HCT116 (cell line): ENCODE results near the gene RHEB.

Experiments
- ELF1 ChIP-seq: IDR thresholded peaks from 2 replicates; pipeline ENCODE4 v1.6.1; 2012; ENCODE audit warnings: low read depth, borderline replicate concordance
- EZH2 ChIP-seq: fragments of 200-600 bp; sonication (generic); IDR thresholded peaks from 2 replicates; pipeline ENCODE4 v1.6.1; 2017; ENCODE audit warnings: antibody characterized with exemption, mixed run types
- SIN3A ChIP-seq: IDR thresholded peaks from 2 replicates; pipeline ENCODE4 v1.6.1; 2012; ENCODE audit warnings: low read depth
- ZFX ChIP-seq: fragments of 450-650 bp; IDR thresholded peaks from 2 replicates; pipeline ENCODE4 v1.6.1; 2017
- TF ChIP-seq, protein P1 (sequence below), 3 experiments: fragments of 200-600 bp in 1 of 3; sonication (generic) in 1 of 3; IDR thresholded peaks in 2 of 3; conservative IDR thresholded peaks in 1 of 3; 2 replicates each; pipeline ENCODE4 v1.5.1; 2012 to 2017; ENCODE audit warnings: low read depth in 2 of 3, low read length in 2 of 3, antibody characterized with exemption in 1 of 3, borderline replicate concordance in 1 of 3, control low read depth in 1 of 3, mild to moderate bottlenecking in 1 of 3, mixed read lengths in 1 of 3, mixed run types in 1 of 3, moderate library complexity in 1 of 3; ENCODE audit not compliant: insufficient read depth in 1 of 3
- TF ChIP-seq, protein P2 (sequence below): IDR thresholded peaks from 2 replicates; pipeline ENCODE4 v1.6.1; 2012; ENCODE audit warnings: low read depth
- TF ChIP-seq, protein P3 (sequence below): IDR thresholded peaks from 2 replicates; pipeline ENCODE4 v1.6.1; 2012

- TF ChIP-seq, protein P1, sequence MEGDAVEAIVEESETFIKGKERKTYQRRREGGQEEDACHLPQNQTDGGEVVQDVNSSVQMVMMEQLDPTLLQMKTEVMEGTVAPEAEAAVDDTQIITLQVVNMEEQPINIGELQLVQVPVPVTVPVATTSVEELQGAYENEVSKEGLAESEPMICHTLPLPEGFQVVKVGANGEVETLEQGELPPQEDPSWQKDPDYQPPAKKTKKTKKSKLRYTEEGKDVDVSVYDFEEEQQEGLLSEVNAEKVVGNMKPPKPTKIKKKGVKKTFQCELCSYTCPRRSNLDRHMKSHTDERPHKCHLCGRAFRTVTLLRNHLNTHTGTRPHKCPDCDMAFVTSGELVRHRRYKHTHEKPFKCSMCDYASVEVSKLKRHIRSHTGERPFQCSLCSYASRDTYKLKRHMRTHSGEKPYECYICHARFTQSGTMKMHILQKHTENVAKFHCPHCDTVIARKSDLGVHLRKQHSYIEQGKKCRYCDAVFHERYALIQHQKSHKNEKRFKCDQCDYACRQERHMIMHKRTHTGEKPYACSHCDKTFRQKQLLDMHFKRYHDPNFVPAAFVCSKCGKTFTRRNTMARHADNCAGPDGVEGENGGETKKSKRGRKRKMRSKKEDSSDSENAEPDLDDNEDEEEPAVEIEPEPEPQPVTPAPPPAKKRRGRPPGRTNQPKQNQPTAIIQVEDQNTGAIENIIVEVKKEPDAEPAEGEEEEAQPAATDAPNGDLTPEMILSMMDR (IDR thresholded peaks at IDR 0.05 in 2 of 3, conservative IDR thresholded peaks at IDR 0.05 in 1 of 3; ENCODE audit: borderline replicate concordance in 1 of 3, insufficient read depth in 1 of 3, low read depth in 2 of 3, low read length in 2 of 3), result no peak
- TF ChIP-seq SIN3A (no peak), ELF1 (no peak), ZFX (no peak), EZH2 (no peak)
- TF ChIP-seq, protein P2, sequence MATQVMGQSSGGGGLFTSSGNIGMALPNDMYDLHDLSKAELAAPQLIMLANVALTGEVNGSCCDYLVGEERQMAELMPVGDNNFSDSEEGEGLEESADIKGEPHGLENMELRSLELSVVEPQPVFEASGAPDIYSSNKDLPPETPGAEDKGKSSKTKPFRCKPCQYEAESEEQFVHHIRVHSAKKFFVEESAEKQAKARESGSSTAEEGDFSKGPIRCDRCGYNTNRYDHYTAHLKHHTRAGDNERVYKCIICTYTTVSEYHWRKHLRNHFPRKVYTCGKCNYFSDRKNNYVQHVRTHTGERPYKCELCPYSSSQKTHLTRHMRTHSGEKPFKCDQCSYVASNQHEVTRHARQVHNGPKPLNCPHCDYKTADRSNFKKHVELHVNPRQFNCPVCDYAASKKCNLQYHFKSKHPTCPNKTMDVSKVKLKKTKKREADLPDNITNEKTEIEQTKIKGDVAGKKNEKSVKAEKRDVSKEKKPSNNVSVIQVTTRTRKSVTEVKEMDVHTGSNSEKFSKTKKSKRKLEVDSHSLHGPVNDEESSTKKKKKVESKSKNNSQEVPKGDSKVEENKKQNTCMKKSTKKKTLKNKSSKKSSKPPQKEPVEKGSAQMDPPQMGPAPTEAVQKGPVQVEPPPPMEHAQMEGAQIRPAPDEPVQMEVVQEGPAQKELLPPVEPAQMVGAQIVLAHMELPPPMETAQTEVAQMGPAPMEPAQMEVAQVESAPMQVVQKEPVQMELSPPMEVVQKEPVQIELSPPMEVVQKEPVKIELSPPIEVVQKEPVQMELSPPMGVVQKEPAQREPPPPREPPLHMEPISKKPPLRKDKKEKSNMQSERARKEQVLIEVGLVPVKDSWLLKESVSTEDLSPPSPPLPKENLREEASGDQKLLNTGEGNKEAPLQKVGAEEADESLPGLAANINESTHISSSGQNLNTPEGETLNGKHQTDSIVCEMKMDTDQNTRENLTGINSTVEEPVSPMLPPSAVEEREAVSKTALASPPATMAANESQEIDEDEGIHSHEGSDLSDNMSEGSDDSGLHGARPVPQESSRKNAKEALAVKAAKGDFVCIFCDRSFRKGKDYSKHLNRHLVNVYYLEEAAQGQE, result no peak
- TF ChIP-seq, protein P3, sequence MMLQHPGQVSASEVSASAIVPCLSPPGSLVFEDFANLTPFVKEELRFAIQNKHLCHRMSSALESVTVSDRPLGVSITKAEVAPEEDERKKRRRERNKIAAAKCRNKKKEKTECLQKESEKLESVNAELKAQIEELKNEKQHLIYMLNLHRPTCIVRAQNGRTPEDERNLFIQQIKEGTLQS, result no peak
Observed at GRCh38 chr7:151490456-151491105, 29.1 kb downstream of the RHEB start.
